DOHH2 (cell line): ENCODE results near the gene TMTC3.

Experiments used
- H3F3A ChIP-seq: fragments of 200-600 bp; sonication (generic), shearing (Covaris generic); 2 replicates; pipeline ENCODE4 v1.6.0; 2016; ENCODE audit warnings: antibody characterized with exemption, mild to moderate bottlenecking; ENCODE audit not compliant: control insufficient read depth, insufficient read depth
- H3K27ac ChIP-seq: fragments of 200-600 bp; sonication (generic); 2 replicates; pipeline ENCODE4 v1.5.1; 2014; ENCODE audit warnings: low read depth, mild to moderate bottlenecking, low read length, moderate library complexity
- H3K27me3 ChIP-seq: fragments of 200-600 bp; sonication (generic); 2 replicates; pipeline ENCODE4 v1.6.1; 2014; ENCODE audit warnings: mild to moderate bottlenecking, low read length, mixed read lengths; ENCODE audit not compliant: control insufficient read depth
- H3K36me3 ChIP-seq: fragments of 200-600 bp; sonication (generic); 2 replicates; pipeline ENCODE4 v1.6.1; 2014; ENCODE audit warnings: mild to moderate bottlenecking, low read length, moderate library complexity, mixed read lengths; ENCODE audit not compliant: control insufficient read depth
- H3K4me1 ChIP-seq: fragments of 200-600 bp; sonication (generic); 2 replicates; pipeline ENCODE4 v1.6.1; 2014; ENCODE audit warnings: mild to moderate bottlenecking, low read length, mixed read lengths; ENCODE audit not compliant: control insufficient read depth
- H3K4me2 ChIP-seq: fragments of 200-600 bp; sonication (generic); 2 replicates; pipeline ENCODE4 v1.6.0; 2014; ENCODE audit warnings: mild to moderate bottlenecking, low read length, moderate library complexity
- H3K4me3 ChIP-seq: fragments of 200-600 bp; sonication (generic); 2 replicates; pipeline ENCODE4 v1.5.1; 2014; ENCODE audit warnings: mild to moderate bottlenecking, low read length, mixed read lengths
- H3K79me2 ChIP-seq: fragments of 200-600 bp; sonication (generic); 2 replicates; pipeline ENCODE4 v1.6.1; 2014; ENCODE audit warnings: mild to moderate bottlenecking, low read length, mixed read lengths; ENCODE audit not compliant: control insufficient read depth
- H3K9me2 ChIP-seq: fragments of 200-600 bp; sonication (generic); replicated peaks from 2 replicates; pipeline ENCODE4 v1.6.1; 2014; ENCODE audit warnings: mild to moderate bottlenecking, low read length, mixed read lengths; ENCODE audit not compliant: control insufficient read depth
- H3K9me3 ChIP-seq: fragments of 200-600 bp; sonication (generic); 2 replicates; pipeline ENCODE4 v1.6.1; 2014; ENCODE audit warnings: antibody characterized with exemption, low read length, mixed read lengths; ENCODE audit not compliant: control insufficient read depth, insufficient read depth
- H4K20me1 ChIP-seq: fragments of 200-600 bp; sonication (generic); 2 replicates; pipeline ENCODE4 v1.6.0; 2014; ENCODE audit warnings: low read depth, mild to moderate bottlenecking, antibody characterized with exemption, low read length, moderate library complexity; ENCODE audit not compliant: control insufficient read depth, insufficient read depth
- EZH2phosphoT487 ChIP-seq: fragments of 200-600 bp; sonication (generic); IDR thresholded peaks from 2 replicates; pipeline ENCODE4 v1.6.1; 2017; ENCODE audit warnings: borderline replicate concordance, mild to moderate bottlenecking, antibody characterized with exemption, low read length, moderate library complexity, mixed read lengths
- TF ChIP-seq, protein P1 (sequence below): fragments of 200-600 bp; sonication (generic); IDR thresholded peaks from one replicate; pipeline ENCODE4 v1.5.1; 2014; ENCODE audit warnings: antibody characterized with exemption, mild to moderate bottlenecking, low read depth, low read length; ENCODE audit not compliant: poor library complexity, severe bottlenecking

Gene TMTC3

GRCh38 chr12:88247241-88247643 lies 105.1 kb downstream of the TMTC3 start:
- no peak overlapping the region for H3K4me2 ChIP-seq
- H3K27me3 ChIP-seq: no peaks in the 10 kb centered on the region
- H4K20me1 ChIP-seq: no peaks in the 10 kb centered on the region
- TF ChIP-seq, protein P1, sequence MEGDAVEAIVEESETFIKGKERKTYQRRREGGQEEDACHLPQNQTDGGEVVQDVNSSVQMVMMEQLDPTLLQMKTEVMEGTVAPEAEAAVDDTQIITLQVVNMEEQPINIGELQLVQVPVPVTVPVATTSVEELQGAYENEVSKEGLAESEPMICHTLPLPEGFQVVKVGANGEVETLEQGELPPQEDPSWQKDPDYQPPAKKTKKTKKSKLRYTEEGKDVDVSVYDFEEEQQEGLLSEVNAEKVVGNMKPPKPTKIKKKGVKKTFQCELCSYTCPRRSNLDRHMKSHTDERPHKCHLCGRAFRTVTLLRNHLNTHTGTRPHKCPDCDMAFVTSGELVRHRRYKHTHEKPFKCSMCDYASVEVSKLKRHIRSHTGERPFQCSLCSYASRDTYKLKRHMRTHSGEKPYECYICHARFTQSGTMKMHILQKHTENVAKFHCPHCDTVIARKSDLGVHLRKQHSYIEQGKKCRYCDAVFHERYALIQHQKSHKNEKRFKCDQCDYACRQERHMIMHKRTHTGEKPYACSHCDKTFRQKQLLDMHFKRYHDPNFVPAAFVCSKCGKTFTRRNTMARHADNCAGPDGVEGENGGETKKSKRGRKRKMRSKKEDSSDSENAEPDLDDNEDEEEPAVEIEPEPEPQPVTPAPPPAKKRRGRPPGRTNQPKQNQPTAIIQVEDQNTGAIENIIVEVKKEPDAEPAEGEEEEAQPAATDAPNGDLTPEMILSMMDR: no peak
- TF ChIP-seq EZH2phosphoT487: no peak
- H3K9me3 ChIP-seq: no peaks in the 10 kb centered on the region
- no peaks in the 10 kb centered on the region for H3K36me3 ChIP-seq
- no peaks in the 10 kb centered on the region for H3K79me2 ChIP-seq
- H3F3A ChIP-seq: no peaks in the 10 kb centered on the region
- no peak overlapping the region for H3K27ac ChIP-seq
- no peaks in the 10 kb centered on the region for H3K9me2 ChIP-seq
- H3K4me3 ChIP-seq: no peak overlapping the region
- H3K4me1 ChIP-seq: no peaks in the 10 kb centered on the region

DNA sequence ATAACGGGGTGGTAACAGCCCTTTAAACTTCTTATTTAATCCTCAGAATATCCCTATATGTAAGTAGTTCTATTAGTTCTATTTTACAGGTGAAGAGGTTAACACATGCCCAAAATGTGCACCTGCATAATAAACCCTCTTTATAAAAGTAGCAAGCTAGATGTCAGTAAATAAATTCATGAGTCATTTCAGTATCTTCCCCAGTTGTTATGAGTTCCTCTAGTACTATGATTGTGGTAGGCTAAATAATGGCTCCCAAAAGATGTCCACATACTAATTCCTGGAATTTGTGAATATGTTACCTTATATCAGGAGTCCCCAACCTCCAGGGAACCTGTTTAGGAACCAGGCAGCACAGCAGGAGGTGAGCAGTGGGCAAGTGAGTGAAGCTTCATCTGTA lies 106.5 kb downstream of the TMTC3 start:
- no peaks in the 10 kb centered on the region for H3K36me3 ChIP-seq
- no peak for TF ChIP-seq EZH2phosphoT487
- TF ChIP-seq, protein P1: no peak
- no peak overlapping the region for H3K27ac ChIP-seq

More for the DNA sequence above, 106.5 kb downstream of the TMTC3 start:
- Histone ChIP-seq H3K4me2 (no peak overlapping the region), H3K4me3 (no peak overlapping the region), H4K20me1 (no peaks in the 10 kb centered on the region), H3K9me2 (no peaks in the 10 kb centered on the region), H3K79me2 (no peaks in the 10 kb centered on the region), H3F3A (no peaks in the 10 kb centered on the region), H3K4me1 (no peaks in the 10 kb centered on the region), H3K9me3 (no peaks in the 10 kb centered on the region), H3K27me3 (no peaks in the 10 kb centered on the region)
